ENCODE measurements around the gene OSBPL6. TPM values are rescaled to one million over a fixed set of nuclear protein-coding genes. Genes with fewer than 3 reads are reported as not detected.

The OSBPL6 gene
- total and polyA plus RNA-seq, 2 donors (not counting 1 experiment from before 2014, with no cell fraction given): 0.06 TPM; not detected in 1

- ChIA-PET CTCF (no interaction called here), POLR2A (no interaction called here)
- Histone ChIP-seq H4K20me1 (ENCODE audit: control insufficient read depth, insufficient read depth, low read length, poor library complexity, severe bottlenecking) (no peaks in the 10 kb centered on the region), H3K4me3 (ENCODE audit: control extremely low read depth in 1 of 5, extremely low read depth in 1 of 5, insufficient read depth in 1 of 5, low read depth in 2 of 5, low read length in 4 of 5) (no peak overlapping the region), H3K4me2 (replicated peaks; ENCODE audit: low read depth, low read length, poor library complexity, severe bottlenecking) (no peak overlapping the region), H2AFZ (ENCODE audit: insufficient read depth, low read depth, low read length, poor library complexity, severe bottlenecking) (no peak overlapping the region), H3K9ac (ENCODE audit: low read length) (no peak overlapping the region), H3K36me3 (replicated peaks in 1 of 2; ENCODE audit: control extremely low read depth in 1 of 2, control insufficient read depth in 1 of 2, extremely low read depth in 1 of 2, insufficient read depth in 2 of 2, low read length in 1 of 2) (no peaks in the 10 kb centered on the region), H3K4me1 (ENCODE audit: control insufficient read depth in 2 of 2, insufficient read depth in 2 of 2, low read length in 2 of 2) (no peaks in the 10 kb centered on the region), H3K27me3 (replicated peaks in 1 of 4; ENCODE audit: control extremely low read depth in 1 of 4, control insufficient read depth in 3 of 4, insufficient read depth in 4 of 4, low read length in 3 of 4) (no peaks in the 10 kb centered on the region), H3K27ac (ENCODE audit: low read length in 2 of 2) (no peak overlapping the region), H3K79me2 (ENCODE audit: control insufficient read depth, insufficient read depth, low read length) (no peaks in the 10 kb centered on the region), H3K9me3 (ENCODE audit: control extremely low read depth in 1 of 3, control insufficient read depth in 2 of 3, insufficient read depth in 1 of 3, low read length in 2 of 3) (no peaks in the 10 kb centered on the region)
- H3K9me3 Mint-ChIP-seq (ENCODE audit: insufficient read depth): no peaks in the 10 kb centered on the region
- WGBS (ENCODE audit: insufficient coverage): 43% methylated on average over 1 of the region's 8 CpGs
- DNase-seq (no peak), ATAC-seq (ENCODE audit: low read depth) (no peak)
- H3K27ac Mint-ChIP-seq: no peak overlapping the region
- intact Hi-C loops (cut with micrococcal nuclease): no loop called here
- TF ChIP-seq EZH2 (IDR thresholded peaks at IDR 0.05; ENCODE audit: borderline replicate concordance, insufficient read depth, low read depth, low read length, poor library complexity, severe bottlenecking): no peak
- TF ChIP-seq CTCF (IDR thresholded peaks at IDR 0.05): no peak
- H3K4me3 Mint-ChIP-seq: no peak overlapping the region
- H3K27me3 Mint-ChIP-seq: peaks cover 20% of the 10 kb centered on the region
- no peaks in the 10 kb centered on the region for H3K4me1 Mint-ChIP-seq
These were observed 87.9 kb downstream of the OSBPL6 start for GRCh38 chr2:178282075-178282815.

GRCh38 chr2:178283341-178283918, 89.1 kb downstream of the OSBPL6 start:
- H3K27ac ChIP-seq (ENCODE audit: low read length in 2 of 2): no peak overlapping the region
- H3K4me1 ChIP-seq (ENCODE audit: control insufficient read depth in 2 of 2, insufficient read depth in 2 of 2, low read length in 2 of 2): no peaks in the 10 kb centered on the region
- ChIA-PET CTCF (interaction anchor here (1.3 to 1.5 kb wide), 2 partner anchors 160 to 172 kb away, joined by 4 read pairs; no protein-coding TSS in a partner anchor), POLR2A (no interaction called here)
- H3K4me1 Mint-ChIP-seq: no peaks in the 10 kb centered on the region
- no peak overlapping the region for H3K4me2 ChIP-seq (replicated peaks; ENCODE audit: low read depth, low read length, poor library complexity, severe bottlenecking)
- intact Hi-C loops (cut with micrococcal nuclease): no loop called here
- no peak overlapping the region for H3K4me3 Mint-ChIP-seq
- no peaks in the 10 kb centered on the region for H3K9me3 ChIP-seq (ENCODE audit: control extremely low read depth in 1 of 3, control insufficient read depth in 2 of 3, insufficient read depth in 1 of 3, low read length in 2 of 3)
- H3K9me3 Mint-ChIP-seq (ENCODE audit: insufficient read depth): no peaks in the 10 kb centered on the region
- TF ChIP-seq CTCF (IDR thresholded peaks at IDR 0.05) (no peak), EZH2 (IDR thresholded peaks at IDR 0.05; ENCODE audit: borderline replicate concordance, insufficient read depth, low read depth, low read length, poor library complexity, severe bottlenecking) (no peak)
- no peak overlapping the region for H3K9ac ChIP-seq (ENCODE audit: low read length)
- no peak overlapping the region for H3K27ac Mint-ChIP-seq
- no peaks in the 10 kb centered on the region for H3K27me3 ChIP-seq (replicated peaks in 1 of 4; ENCODE audit: control extremely low read depth in 1 of 4, control insufficient read depth in 3 of 4, insufficient read depth in 4 of 4, low read length in 3 of 4)
- H2AFZ ChIP-seq (ENCODE audit: insufficient read depth, low read depth, low read length, poor library complexity, severe bottlenecking): no peak overlapping the region
- H4K20me1 ChIP-seq (ENCODE audit: control insufficient read depth, insufficient read depth, low read length, poor library complexity, severe bottlenecking): no peaks in the 10 kb centered on the region
- H3K79me2 ChIP-seq (ENCODE audit: control insufficient read depth, insufficient read depth, low read length): no peaks in the 10 kb centered on the region
- 88% methylated on average over 1 of the region's 3 CpGs for WGBS (ENCODE audit: insufficient coverage)
- H3K36me3 ChIP-seq (replicated peaks in 1 of 2; ENCODE audit: control extremely low read depth in 1 of 2, control insufficient read depth in 1 of 2, extremely low read depth in 1 of 2, insufficient read depth in 2 of 2, low read length in 1 of 2): no peaks in the 10 kb centered on the region
- DNase-seq (no peak), ATAC-seq (ENCODE audit: low read depth) (no peak)
- H3K4me3 ChIP-seq (ENCODE audit: control extremely low read depth in 1 of 5, extremely low read depth in 1 of 5, insufficient read depth in 1 of 5, low read depth in 2 of 5, low read length in 4 of 5): no peak overlapping the region
- H3K27me3 Mint-ChIP-seq: peaks cover 17% of the 10 kb centered on the region
